MM.1S (cell line): ENCODE data around the gene ACTR6.

Source experiments
- CTCF ChIP-seq: fragments of 300-600 bp; sonication (generic); IDR thresholded peaks from 2 replicates; pipeline ENCODE4 v1.5.1; 2016; ENCODE audit warnings: antibody characterized with exemption, low read length, mixed read lengths
- EZH2 ChIP-seq: fragments of 300-600 bp; sonication (generic); optimal IDR thresholded peaks from 2 replicates; pipeline ENCODE3; 2017; ENCODE audit warnings: low read depth, mild to moderate bottlenecking, antibody characterized with exemption, low read length, mixed read lengths

- TF ChIP-seq EZH2, result no peak
- no peak for TF ChIP-seq CTCF
Observed at GRCh38 chr12:100189636-100190394, 10.8 kb upstream of the ACTR6 start.
